WTC11 (cell line): ENCODE measurements around the gene TRAF2. TPM values are rescaled to one million over a fixed set of nuclear protein-coding genes. Genes with fewer than 3 reads are reported as not detected.

Experiments
- ATAC-seq: fragments of 200-7000 bp; cut with Tn5 transposase; 2 replicates; pipeline ENCODE4 v1.10.0; 2021; ENCODE audit warnings: mild to moderate bottlenecking, moderate library complexity
- CTCF ChIA-PET: fragments of 300-600 bp; sonication (Branson Sonifier 250); formaldehyde crosslinking; loops from one replicate; lab custom pipeline; 2021; ENCODE audit warnings: antibody characterized with exemption; lab: Charles Lee
- POLR2A ChIA-PET: fragments of 350-600 bp; sonication (Branson Sonifier 250); formaldehyde crosslinking; loops from one replicate; lab custom pipeline; 2021; ENCODE audit warnings: antibody characterized with exemption; lab: Charles Lee
- DNase-seq: peaks from one replicate; pipeline ENCODE4 v3.0.0; 2021; ENCODE audit warnings: low spot score
- H3K27ac Mint-ChIP-seq: 2 replicates; pipeline ENCODE4 v1.8.0; 2021; ENCODE audit warnings: mixed read lengths
- H3K27me3 Mint-ChIP-seq: 2 replicates; pipeline ENCODE4 v1.8.0; 2021; ENCODE audit warnings: low read depth, mild to moderate bottlenecking, moderate library complexity, mixed read lengths
- H3K36me3 Mint-ChIP-seq: 2 replicates; pipeline ENCODE4 v1.8.0; 2021; ENCODE audit warnings: mixed read lengths
- H3K4me1 Mint-ChIP-seq: 2 replicates; pipeline ENCODE4 v1.8.0; 2022; ENCODE audit warnings: mixed read lengths
- H3K4me3 Mint-ChIP-seq: 2 replicates; pipeline ENCODE4 v1.8.0; 2021; ENCODE audit warnings: mild to moderate bottlenecking, moderate library complexity, mixed read lengths
- H3K9me3 Mint-ChIP-seq: 2 replicates; pipeline ENCODE4 v1.8.0; 2021; ENCODE audit warnings: mixed read lengths
- ATF1 ChIP-seq: sonication (generic); formaldehyde crosslinking; IDR thresholded peaks from 2 replicates; pipeline ENCODE4 v1.8.1; 2023; ENCODE audit warnings: mild to moderate bottlenecking, moderate library complexity, missing genetic modification reagents
- E2F5 ChIP-seq: sonication (generic); formaldehyde crosslinking; IDR thresholded peaks from 2 replicates; pipeline ENCODE4 v1.8.1; 2022; ENCODE audit warnings: mild to moderate bottlenecking, moderate library complexity, missing genetic modification reagents
- FOXK1 ChIP-seq: sonication (generic); formaldehyde crosslinking; IDR thresholded peaks from 2 replicates; pipeline ENCODE4 v1.8.0; 2022; ENCODE audit warnings: mild to moderate bottlenecking, moderate library complexity, missing genetic modification reagents
- GABPB1 ChIP-seq: sonication (generic); formaldehyde crosslinking; IDR thresholded peaks from 2 replicates; pipeline ENCODE4 v1.8.1; 2023; ENCODE audit warnings: mild to moderate bottlenecking, missing genetic modification reagents
- GTF2I ChIP-seq: fragments of 250-450 bp; sonication (Bioruptor Pico); conservative IDR thresholded peaks from 2 replicates; pipeline ENCODE4 v1.4.0; 2021; ENCODE audit warnings: mild to moderate bottlenecking
- HMGA2 ChIP-seq: fragments of 250-450 bp; sonication (Bioruptor Pico); IDR thresholded peaks from 2 replicates; pipeline ENCODE4 v1.4.0; 2021; ENCODE audit warnings: mild to moderate bottlenecking, moderate library complexity
- MXD4 ChIP-seq: fragments of 250-450 bp; sonication (Bioruptor Pico); IDR thresholded peaks from 2 replicates; pipeline ENCODE4 v1.8.0; 2021; ENCODE audit warnings: mild to moderate bottlenecking, moderate library complexity, borderline replicate concordance
- OVOL2 ChIP-seq: fragments of 250-450 bp; sonication (Bioruptor Pico); IDR thresholded peaks from 2 replicates; pipeline ENCODE4 v1.9.0; 2021; ENCODE audit warnings: mild to moderate bottlenecking, borderline replicate concordance
- SOX15 ChIP-seq: fragments of 250-450 bp; sonication (Bioruptor Pico); IDR thresholded peaks from 2 replicates; pipeline ENCODE4 v1.9.0; 2021; ENCODE audit warnings: mild to moderate bottlenecking
- SP1 ChIP-seq: sonication (generic); formaldehyde crosslinking; conservative IDR thresholded peaks from 2 replicates; pipeline ENCODE4 v1.8.1; 2022; ENCODE audit warnings: missing genetic modification reagents
- TEAD1 ChIP-seq: sonication (generic); formaldehyde crosslinking; IDR thresholded peaks from 2 replicates; pipeline ENCODE4 v1.8.0; 2022; ENCODE audit warnings: mild to moderate bottlenecking, missing genetic modification reagents
- ZBTB21 ChIP-seq: sonication (generic); formaldehyde crosslinking; IDR thresholded peaks from 2 replicates; pipeline ENCODE4 v1.8.1; 2023; ENCODE audit warnings: mild to moderate bottlenecking, missing genetic modification reagents, borderline replicate concordance
- ZMAT4 ChIP-seq: fragments of 250-450 bp; sonication (Bioruptor Pico); IDR thresholded peaks from 2 replicates; pipeline ENCODE4 v1.9.0; 2021; ENCODE audit warnings: mild to moderate bottlenecking
- ZNF121 ChIP-seq: sonication (generic); formaldehyde crosslinking; IDR thresholded peaks from 2 replicates; pipeline ENCODE4 v1.8.0; 2023; ENCODE audit warnings: missing genetic modification reagents
- ZNF138 ChIP-seq: sonication (generic); formaldehyde crosslinking; conservative IDR thresholded peaks from 2 replicates; pipeline ENCODE4 v1.8.1; 2022; ENCODE audit warnings: mild to moderate bottlenecking, moderate library complexity, missing genetic modification reagents
- ZNF281 ChIP-seq: sonication (generic); formaldehyde crosslinking; IDR thresholded peaks from 2 replicates; pipeline ENCODE4 v1.8.0; 2023; ENCODE audit warnings: mild to moderate bottlenecking, missing genetic modification reagents
- ZNF317 ChIP-seq: sonication (generic); formaldehyde crosslinking; IDR thresholded peaks from 2 replicates; pipeline ENCODE4 v1.8.1; 2023; ENCODE audit warnings: low read depth, mild to moderate bottlenecking, moderate library complexity, missing genetic modification reagents, borderline replicate concordance
- ZNF671 ChIP-seq: fragments of 250-450 bp; sonication (Bioruptor Pico); IDR thresholded peaks from 2 replicates; pipeline ENCODE4 v1.8.0; 2021; ENCODE audit warnings: mild to moderate bottlenecking
- total RNA-seq: library from RNA; stranded (reverse); gene quantifications from 3 replicates; pipeline ENCODE4 v1.2.3, GENCODE V29; 2021
- TF ChIP-seq, protein P1 (sequence below): sonication (generic); formaldehyde crosslinking; IDR thresholded peaks from 2 replicates; pipeline ENCODE4 v1.8.0; 2022; ENCODE audit warnings: mild to moderate bottlenecking, missing genetic modification reagents
- TF ChIP-seq, protein P2 (sequence below): sonication (generic); formaldehyde crosslinking; IDR thresholded peaks from 2 replicates; pipeline ENCODE4 v1.8.0; 2022; ENCODE audit warnings: mild to moderate bottlenecking, missing genetic modification reagents
- TF ChIP-seq, protein P3 (sequence below): fragments of 200-600 bp; IDR thresholded peaks from 2 replicates; pipeline ENCODE4 v1.8.0; 2022; ENCODE audit warnings: antibody characterized with exemption
- TF ChIP-seq, protein P4 (sequence below): sonication (generic); formaldehyde crosslinking; IDR thresholded peaks from 2 replicates; pipeline ENCODE4 v1.8.0; 2022; ENCODE audit warnings: mild to moderate bottlenecking, missing genetic modification reagents

The TRAF2 gene
- total RNA-seq, 1 experiment from 2014 or later = 55.0 TPM

DNA sequence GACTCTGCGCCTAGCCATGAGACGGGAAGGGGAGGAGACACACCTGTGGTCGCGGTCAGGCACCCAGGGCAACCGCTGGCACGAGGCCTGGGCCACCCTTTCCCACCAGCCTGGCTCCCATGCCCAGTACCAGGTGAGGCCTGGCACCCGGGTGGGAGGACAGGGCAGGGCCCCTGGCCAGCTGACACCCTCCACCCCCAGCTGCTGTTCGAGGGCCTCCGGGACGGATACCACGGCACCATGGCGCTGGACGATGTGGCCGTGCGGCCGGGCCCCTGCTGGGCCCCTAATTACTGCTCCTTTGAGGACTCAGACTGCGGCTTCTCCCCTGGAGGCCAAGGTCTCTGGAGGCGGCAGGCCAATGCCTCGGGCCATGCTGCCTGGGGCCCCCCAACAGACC is 29.1 kb upstream of the TRAF2 start:
- Mint-ChIP-seq H3K27ac (no peak overlapping the region), H3K27me3 (no peaks in the 10 kb centered on the region), H3K4me1 (no peaks in the 10 kb centered on the region), H3K4me3 (no peak overlapping the region), H3K9me3 (no peaks in the 10 kb centered on the region), H3K36me3 (no peaks in the 10 kb centered on the region)
- no peak for TF ChIP-seq ZNF671 (CRISPR knock-in tag)
- TF ChIP-seq ZNF317 = no peak
- TF ChIP-seq, protein P1, sequence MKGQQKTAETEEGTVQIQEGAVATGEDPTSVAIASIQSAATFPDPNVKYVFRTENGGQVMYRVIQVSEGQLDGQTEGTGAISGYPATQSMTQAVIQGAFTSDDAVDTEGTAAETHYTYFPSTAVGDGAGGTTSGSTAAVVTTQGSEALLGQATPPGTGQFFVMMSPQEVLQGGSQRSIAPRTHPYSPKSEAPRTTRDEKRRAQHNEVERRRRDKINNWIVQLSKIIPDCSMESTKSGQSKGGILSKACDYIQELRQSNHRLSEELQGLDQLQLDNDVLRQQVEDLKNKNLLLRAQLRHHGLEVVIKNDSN (CRISPR knock-in tag) = no peak
- DNase-seq (no peak), ATAC-seq (no peak)
- ChIA-PET CTCF (interaction anchor here (0.8 to 3.0 kb wide), 3 partner anchors 13 to 57 kb away, joined by 3 to 13 read pairs (median 4); partner anchors contain the start of gene AJM1), POLR2A (interaction anchor here (1.1 kb wide), 1 partner anchor 10 kb away, joined by 5 read pairs; no protein-coding TSS in a partner anchor)

DNA sequence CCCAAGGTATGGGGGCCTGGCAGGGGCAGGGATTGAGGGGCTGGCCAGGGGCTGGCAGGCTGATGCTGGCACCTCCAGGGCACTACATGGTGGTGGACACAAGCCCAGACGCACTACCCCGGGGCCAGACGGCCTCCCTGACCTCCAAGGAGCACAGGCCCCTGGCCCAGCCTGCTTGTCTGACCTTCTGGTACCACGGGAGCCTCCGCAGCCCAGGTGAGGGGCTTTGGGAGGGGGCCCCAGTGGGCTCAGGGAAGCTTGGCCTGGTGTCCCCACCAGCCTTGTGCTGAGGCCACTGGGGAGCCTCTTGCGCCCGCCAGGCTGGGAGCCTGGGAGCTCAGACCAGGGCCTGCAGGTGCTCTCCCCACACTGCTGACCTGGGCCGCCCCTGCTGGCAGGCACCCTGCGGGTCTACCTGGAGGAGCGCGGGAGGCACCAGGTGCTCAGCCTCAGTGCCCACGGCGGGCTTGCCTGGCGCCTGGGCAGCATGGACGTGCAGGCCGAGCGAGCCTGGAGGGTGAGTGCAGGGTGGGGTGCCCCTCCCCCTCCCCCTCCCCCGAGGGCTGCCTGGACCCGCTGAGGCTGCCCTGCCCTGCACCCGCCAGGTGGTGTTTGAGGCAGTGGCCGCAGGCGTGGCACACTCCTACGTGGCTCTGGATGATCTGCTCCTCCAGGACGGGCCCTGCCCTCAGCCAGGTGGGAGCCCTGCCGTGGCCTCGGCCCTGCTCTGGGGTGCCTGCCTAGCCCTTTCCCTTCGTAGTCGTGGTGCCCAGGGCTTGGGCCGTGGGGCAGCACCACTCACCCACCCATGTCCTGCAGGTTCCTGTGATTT is 28.5 kb upstream of the TRAF2 start:
- no peaks in the 10 kb centered on the region for H3K4me1 Mint-ChIP-seq
- POLR2A ChIA-PET = no interaction called here
- DNase-seq = peak; percentile 12
- 0 out of 2 replicates have a peak, but pooled peaks cover 3% of the 10 kb centered on the region for H3K36me3 Mint-ChIP-seq
- no peaks in the 10 kb centered on the region for H3K27me3 Mint-ChIP-seq
- ATAC-seq = no peak
- TF ChIP-seq, protein P2, sequence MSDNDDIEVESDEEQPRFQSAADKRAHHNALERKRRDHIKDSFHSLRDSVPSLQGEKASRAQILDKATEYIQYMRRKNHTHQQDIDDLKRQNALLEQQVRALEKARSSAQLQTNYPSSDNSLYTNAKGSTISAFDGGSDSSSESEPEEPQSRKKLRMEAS = no peak
- TF ChIP-seq OVOL2 = no peak
- TF ChIP-seq, protein P1 (CRISPR knock-in tag) = no peak
- no peak for TF ChIP-seq TEAD1 (CRISPR knock-in tag)
- TF ChIP-seq ATF1 = no peak
- TF ChIP-seq SP1 (CRISPR knock-in tag) = no peak
- no peak for TF ChIP-seq GTF2I (CRISPR knock-in tag)
- TF ChIP-seq ZBTB21 (CRISPR knock-in tag) = no peak
- TF ChIP-seq HMGA2 = no peak
- no peak for TF ChIP-seq ZNF138 (CRISPR knock-in tag)
- TF ChIP-seq, protein P3, sequence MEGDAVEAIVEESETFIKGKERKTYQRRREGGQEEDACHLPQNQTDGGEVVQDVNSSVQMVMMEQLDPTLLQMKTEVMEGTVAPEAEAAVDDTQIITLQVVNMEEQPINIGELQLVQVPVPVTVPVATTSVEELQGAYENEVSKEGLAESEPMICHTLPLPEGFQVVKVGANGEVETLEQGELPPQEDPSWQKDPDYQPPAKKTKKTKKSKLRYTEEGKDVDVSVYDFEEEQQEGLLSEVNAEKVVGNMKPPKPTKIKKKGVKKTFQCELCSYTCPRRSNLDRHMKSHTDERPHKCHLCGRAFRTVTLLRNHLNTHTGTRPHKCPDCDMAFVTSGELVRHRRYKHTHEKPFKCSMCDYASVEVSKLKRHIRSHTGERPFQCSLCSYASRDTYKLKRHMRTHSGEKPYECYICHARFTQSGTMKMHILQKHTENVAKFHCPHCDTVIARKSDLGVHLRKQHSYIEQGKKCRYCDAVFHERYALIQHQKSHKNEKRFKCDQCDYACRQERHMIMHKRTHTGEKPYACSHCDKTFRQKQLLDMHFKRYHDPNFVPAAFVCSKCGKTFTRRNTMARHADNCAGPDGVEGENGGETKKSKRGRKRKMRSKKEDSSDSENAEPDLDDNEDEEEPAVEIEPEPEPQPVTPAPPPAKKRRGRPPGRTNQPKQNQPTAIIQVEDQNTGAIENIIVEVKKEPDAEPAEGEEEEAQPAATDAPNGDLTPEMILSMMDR = no peak
- TF ChIP-seq, protein P4, sequence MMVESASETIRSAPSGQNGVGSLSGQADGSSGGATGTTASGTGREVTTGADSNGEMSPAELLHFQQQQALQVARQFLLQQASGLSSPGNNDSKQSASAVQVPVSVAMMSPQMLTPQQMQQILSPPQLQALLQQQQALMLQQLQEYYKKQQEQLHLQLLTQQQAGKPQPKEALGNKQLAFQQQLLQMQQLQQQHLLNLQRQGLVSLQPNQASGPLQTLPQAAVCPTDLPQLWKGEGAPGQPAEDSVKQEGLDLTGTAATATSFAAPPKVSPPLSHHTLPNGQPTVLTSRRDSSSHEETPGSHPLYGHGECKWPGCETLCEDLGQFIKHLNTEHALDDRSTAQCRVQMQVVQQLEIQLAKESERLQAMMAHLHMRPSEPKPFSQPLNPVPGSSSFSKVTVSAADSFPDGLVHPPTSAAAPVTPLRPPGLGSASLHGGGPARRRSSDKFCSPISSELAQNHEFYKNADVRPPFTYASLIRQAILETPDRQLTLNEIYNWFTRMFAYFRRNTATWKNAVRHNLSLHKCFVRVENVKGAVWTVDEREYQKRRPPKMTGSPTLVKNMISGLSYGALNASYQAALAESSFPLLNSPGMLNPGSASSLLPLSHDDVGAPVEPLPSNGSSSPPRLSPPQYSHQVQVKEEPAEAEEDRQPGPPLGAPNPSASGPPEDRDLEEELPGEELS (CRISPR knock-in tag) = no peak
- TF ChIP-seq SOX15 (CRISPR knock-in tag) = no peak
- TF ChIP-seq ZMAT4 (CRISPR knock-in tag) = no peak
- no peaks in the 10 kb centered on the region for H3K9me3 Mint-ChIP-seq
- CTCF ChIA-PET = interaction anchor here (0.8 to 3.0 kb wide), 3 partner anchors 14 to 57 kb away, joined by 3 to 13 read pairs (median 4); partner anchors contain the start of gene AJM1
- no peak overlapping the region for H3K27ac Mint-ChIP-seq
- H3K4me3 Mint-ChIP-seq = no peak overlapping the region

DNA sequence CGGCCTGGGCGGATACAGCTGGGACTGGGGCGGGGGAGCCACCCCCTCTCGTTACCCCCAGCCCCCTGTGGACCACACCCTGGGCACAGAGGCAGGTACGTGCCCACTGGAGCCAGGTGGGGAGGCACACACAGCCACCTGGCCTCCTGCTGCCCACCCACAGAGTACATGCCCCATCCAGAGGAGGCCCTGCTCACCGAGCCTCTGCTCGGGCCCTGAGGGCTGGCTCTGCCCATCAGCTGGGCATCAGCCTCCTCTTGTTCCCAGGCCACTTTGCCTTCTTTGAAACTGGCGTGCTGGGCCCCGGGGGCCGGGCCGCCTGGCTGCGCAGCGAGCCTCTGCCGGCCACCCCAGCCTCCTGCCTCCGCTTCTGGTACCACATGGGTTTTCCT is 27.9 kb upstream of the TRAF2 start:
- Mint-ChIP-seq H3K27ac (no peak overlapping the region), H3K4me1 (no peaks in the 10 kb centered on the region), H3K27me3 (no peaks in the 10 kb centered on the region), H3K4me3 (no peak overlapping the region), H3K9me3 (no peaks in the 10 kb centered on the region), H3K36me3 (peaks cover 9% of the 10 kb centered on the region)
- CTCF ChIA-PET = no interaction called here
- POLR2A ChIA-PET = no interaction called here
- ATAC-seq = no peak
- no peak for DNase-seq
- TF ChIP-seq ZNF121 (CRISPR knock-in tag) = no peak
- TF ChIP-seq FOXK1 (CRISPR knock-in tag) = no peak
- TF ChIP-seq GABPB1 (CRISPR knock-in tag) = no peak
- no peak for TF ChIP-seq MXD4 (CRISPR knock-in tag)
- no peak for TF ChIP-seq TEAD1 (CRISPR knock-in tag)
- no peak for TF ChIP-seq ZMAT4 (CRISPR knock-in tag)
- no peak for TF ChIP-seq ZNF281 (CRISPR knock-in tag)
- no peak for TF ChIP-seq E2F5 (CRISPR knock-in tag)
